K562 (cell line): Measurements from ENCODE around the gene CSF2. TPM values are rescaled to one million over a fixed set of nuclear protein-coding genes. Genes with fewer than 3 reads are reported as not detected.

Source experiments
- ESRRA ChIP-seq: fragments of 450-650 bp; IDR thresholded peaks from 2 replicates; pipeline ENCODE4 v1.6.1; 2014; ENCODE audit warnings: low read depth, mild to moderate bottlenecking, moderate library complexity, borderline replicate concordance
- HMG20A ChIP-seq: fragments of 450-650 bp; formaldehyde crosslinking; conservative IDR thresholded peaks from 2 replicates; pipeline ENCODE4 v1.4.0; 2020; ENCODE audit warnings: mild to moderate bottlenecking, mixed read lengths
- HSF4 ChIP-seq: fragments of 250-450 bp; sonication (Bioruptor Pico); IDR thresholded peaks from 2 replicates; pipeline ENCODE4 v2.1.2; 2022; ENCODE audit warnings: mild to moderate bottlenecking, moderate library complexity, borderline replicate concordance
- KDM4B ChIP-seq, 2 experiments: fragments of 450-650 bp in 1 of 2; sonication (generic) in 1 of 2; IDR thresholded peaks; 2 replicates each; pipeline ENCODE4 v1.6.1; 2016 to 2017; ENCODE audit warnings: borderline replicate concordance in 2 of 2, antibody characterized with exemption in 1 of 2, low read depth in 1 of 2, mild to moderate bottlenecking in 1 of 2
- PHF20 ChIP-seq: fragments of 450-650 bp; IDR thresholded peaks from 2 replicates; pipeline ENCODE4 v1.6.1; 2018; ENCODE audit not compliant: partially characterized antibody
- PRPF4 ChIP-seq: fragments of 200-400 bp; formaldehyde crosslinking; IDR thresholded peaks from one replicate; pipeline ENCODE4 v1.6.1; 2017; ENCODE audit warnings: low read length, low read depth, mild to moderate bottlenecking; ENCODE audit not compliant: insufficient read depth, poor library complexity, severe bottlenecking
- SIRT6 ChIP-seq: IDR thresholded peaks from one replicate; pipeline ENCODE4 v1.6.1; 2012; ENCODE audit warnings: low read depth, mild to moderate bottlenecking, control low read depth, inconsistent platforms, low read length, moderate library complexity
- ZNF232 ChIP-seq: sonication (generic); formaldehyde crosslinking; IDR thresholded peaks from 2 replicates; pipeline ENCODE4 v1.8.0; 2022; ENCODE audit warnings: mild to moderate bottlenecking, missing genetic modification reagents
- ZNF274 ChIP-seq: IDR thresholded peaks from 2 replicates; pipeline ENCODE4 v1.6.1; 2011; ENCODE audit warnings: low read depth, mild to moderate bottlenecking, low read length, moderate library complexity, borderline replicate concordance
- ZNF354B ChIP-seq: fragments of 250-450 bp; sonication (Bioruptor Pico); IDR thresholded peaks from 2 replicates; pipeline ENCODE4 v1.4.0; 2020
- ZSCAN29 ChIP-seq: fragments of 450-650 bp; IDR thresholded peaks from 2 replicates; pipeline ENCODE4 v1.6.1; 2017
- polyA plus RNA-seq, 8 experiments: library from polyadenylated mRNA; depleted of rRNA in 4 of 8; stranded (reverse) in 5 of 8; unstranded in 3 of 8; fragments of >200 nt; fragmentation: Nextera tagmentation in 2 of 8; fragmentation: Illumina TruSeq in 1 of 8; extraction: Ambion mirVana in 2 of 8; extraction: Trizol in 1 of 8; gene quantifications; 2 replicates each; pipeline versions ENCODE4 v1.2.1 to v1.2.3, GENCODE V29; 2011 to 2014; ENCODE audit warnings: inconsistent platforms in 1 of 8, missing spikeins in 1 of 8
- total RNA-seq, 7 experiments: library from RNA; depleted of rRNA in 6 of 7; stranded (reverse); fragments of >200 nt in 6 of 7; fragmentation: Illumina TruSeq in 2 of 7; extraction: Trizol in 2 of 7; gene quantifications; 2 replicates each; pipeline versions ENCODE4 v1.2.1 to v1.2.3, GENCODE V29; 2011 to 2021; ENCODE audit warnings: low replicate concordance in 1 of 7
- TF ChIP-seq, protein P1 (sequence below): sonication (generic); formaldehyde crosslinking; IDR thresholded peaks from 2 replicates; pipeline ENCODE4 v1.8.1; 2023; ENCODE audit warnings: mild to moderate bottlenecking, missing genetic modification reagents
- TF ChIP-seq, protein P2 (sequence below): fragments of 450-650 bp; IDR thresholded peaks from 2 replicates; pipeline ENCODE4 v1.6.1; 2017; ENCODE audit warnings: mild to moderate bottlenecking, moderate library complexity
- TF ChIP-seq, protein P3 (sequence below): sonication (generic); formaldehyde crosslinking; IDR thresholded peaks from 2 replicates; pipeline ENCODE4 v1.8.0; 2022; ENCODE audit warnings: missing genetic modification reagents, mild to moderate bottlenecking, borderline replicate concordance

Gene CSF2
- total and polyA plus RNA-seq, 9 of the 15 experiments (the other 6 are each of a cell fraction or from before 2014, with no cell fraction given): 0.25 to 0.29 TPM; not detected in 7

DNA sequence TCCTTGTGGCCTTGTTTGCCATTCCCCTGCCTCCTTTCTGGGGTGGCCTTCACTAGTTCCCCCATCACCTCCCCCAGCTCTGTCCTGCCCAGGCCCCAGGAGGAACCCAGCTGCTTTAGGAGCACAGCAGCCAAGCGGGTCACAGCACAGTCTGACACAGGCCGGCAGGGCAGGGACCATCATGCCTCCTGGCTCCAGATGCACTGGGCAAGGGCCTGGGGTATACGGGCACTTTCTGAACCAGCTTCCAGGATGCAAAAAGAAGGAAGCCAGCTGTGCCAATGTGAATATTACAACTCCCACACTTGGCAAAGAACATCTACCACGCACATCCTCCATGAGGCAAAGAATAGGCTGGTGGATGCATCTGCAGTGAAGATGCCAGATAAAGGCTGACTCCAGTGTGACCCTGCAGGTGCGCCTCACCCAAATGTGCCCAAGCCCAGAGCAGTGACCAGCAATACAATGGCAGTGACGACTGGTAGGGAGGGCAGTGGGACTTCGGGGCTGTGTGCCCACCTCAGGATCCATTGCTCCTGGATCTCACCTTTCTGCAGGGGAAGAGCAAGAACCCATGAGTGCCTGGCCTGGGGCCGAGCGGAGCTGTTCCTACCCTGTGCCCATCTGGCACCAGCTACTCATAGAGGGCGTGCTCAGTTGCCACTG is 19.4 kb upstream of the CSF2 start (continued):
- TF ChIP-seq, protein P1, sequence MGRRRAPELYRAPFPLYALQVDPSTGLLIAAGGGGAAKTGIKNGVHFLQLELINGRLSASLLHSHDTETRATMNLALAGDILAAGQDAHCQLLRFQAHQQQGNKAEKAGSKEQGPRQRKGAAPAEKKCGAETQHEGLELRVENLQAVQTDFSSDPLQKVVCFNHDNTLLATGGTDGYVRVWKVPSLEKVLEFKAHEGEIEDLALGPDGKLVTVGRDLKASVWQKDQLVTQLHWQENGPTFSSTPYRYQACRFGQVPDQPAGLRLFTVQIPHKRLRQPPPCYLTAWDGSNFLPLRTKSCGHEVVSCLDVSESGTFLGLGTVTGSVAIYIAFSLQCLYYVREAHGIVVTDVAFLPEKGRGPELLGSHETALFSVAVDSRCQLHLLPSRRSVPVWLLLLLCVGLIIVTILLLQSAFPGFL (CRISPR knock-in tag): no peak
- no peak for TF ChIP-seq SIRT6
- TF ChIP-seq HMG20A (CRISPR knock-in tag): no peak
- TF ChIP-seq KDM4B (IDR thresholded peaks at IDR 0.05; ENCODE audit: borderline replicate concordance in 2 of 2, low read depth in 1 of 2): no peak
- no peak for TF ChIP-seq ZNF232 (CRISPR knock-in tag)
- TF ChIP-seq HSF4 (CRISPR knock-in tag): no peak
- no peak for TF ChIP-seq ZNF274
- no peak for TF ChIP-seq PRPF4
- TF ChIP-seq, protein P2, sequence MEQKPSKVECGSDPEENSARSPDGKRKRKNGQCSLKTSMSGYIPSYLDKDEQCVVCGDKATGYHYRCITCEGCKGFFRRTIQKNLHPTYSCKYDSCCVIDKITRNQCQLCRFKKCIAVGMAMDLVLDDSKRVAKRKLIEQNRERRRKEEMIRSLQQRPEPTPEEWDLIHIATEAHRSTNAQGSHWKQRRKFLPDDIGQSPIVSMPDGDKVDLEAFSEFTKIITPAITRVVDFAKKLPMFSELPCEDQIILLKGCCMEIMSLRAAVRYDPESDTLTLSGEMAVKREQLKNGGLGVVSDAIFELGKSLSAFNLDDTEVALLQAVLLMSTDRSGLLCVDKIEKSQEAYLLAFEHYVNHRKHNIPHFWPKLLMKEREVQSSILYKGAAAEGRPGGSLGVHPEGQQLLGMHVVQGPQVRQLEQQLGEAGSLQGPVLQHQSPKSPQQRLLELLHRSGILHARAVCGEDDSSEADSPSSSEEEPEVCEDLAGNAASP: no peak
- no peak for TF ChIP-seq ZSCAN29
- no peak for TF ChIP-seq ZNF354B
- TF ChIP-seq PHF20: no peak
- TF ChIP-seq, protein P3, sequence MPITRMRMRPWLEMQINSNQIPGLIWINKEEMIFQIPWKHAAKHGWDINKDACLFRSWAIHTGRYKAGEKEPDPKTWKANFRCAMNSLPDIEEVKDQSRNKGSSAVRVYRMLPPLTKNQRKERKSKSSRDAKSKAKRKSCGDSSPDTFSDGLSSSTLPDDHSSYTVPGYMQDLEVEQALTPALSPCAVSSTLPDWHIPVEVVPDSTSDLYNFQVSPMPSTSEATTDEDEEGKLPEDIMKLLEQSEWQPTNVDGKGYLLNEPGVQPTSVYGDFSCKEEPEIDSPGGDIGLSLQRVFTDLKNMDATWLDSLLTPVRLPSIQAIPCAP (CRISPR knock-in tag): no peak
- no peak for TF ChIP-seq ESRRA
